Fibroblast of pulmonary artery (primary cell): ENCODE measurements around the gene PROB1.

Experiments
- DNase-seq: peaks from one replicate; pipeline ENCODE4 v3.0.0-alpha.2; 2010; ENCODE audit warnings: low read depth
- H3K4me3 ChIP-seq: replicated peaks from 2 replicates; pipeline ENCODE4 v1.5.1; 2011; ENCODE audit warnings: low read depth, mild to moderate bottlenecking, control low read depth, low read length, moderate library complexity
- TF ChIP-seq, protein P1 (sequence below): IDR thresholded peaks from 2 replicates; pipeline ENCODE4 v1.5.1; 2011; ENCODE audit warnings: mild to moderate bottlenecking, control low read depth, low read length, inconsistent platforms; ENCODE audit errors: missing control alignments

The PROB1 gene

DNA sequence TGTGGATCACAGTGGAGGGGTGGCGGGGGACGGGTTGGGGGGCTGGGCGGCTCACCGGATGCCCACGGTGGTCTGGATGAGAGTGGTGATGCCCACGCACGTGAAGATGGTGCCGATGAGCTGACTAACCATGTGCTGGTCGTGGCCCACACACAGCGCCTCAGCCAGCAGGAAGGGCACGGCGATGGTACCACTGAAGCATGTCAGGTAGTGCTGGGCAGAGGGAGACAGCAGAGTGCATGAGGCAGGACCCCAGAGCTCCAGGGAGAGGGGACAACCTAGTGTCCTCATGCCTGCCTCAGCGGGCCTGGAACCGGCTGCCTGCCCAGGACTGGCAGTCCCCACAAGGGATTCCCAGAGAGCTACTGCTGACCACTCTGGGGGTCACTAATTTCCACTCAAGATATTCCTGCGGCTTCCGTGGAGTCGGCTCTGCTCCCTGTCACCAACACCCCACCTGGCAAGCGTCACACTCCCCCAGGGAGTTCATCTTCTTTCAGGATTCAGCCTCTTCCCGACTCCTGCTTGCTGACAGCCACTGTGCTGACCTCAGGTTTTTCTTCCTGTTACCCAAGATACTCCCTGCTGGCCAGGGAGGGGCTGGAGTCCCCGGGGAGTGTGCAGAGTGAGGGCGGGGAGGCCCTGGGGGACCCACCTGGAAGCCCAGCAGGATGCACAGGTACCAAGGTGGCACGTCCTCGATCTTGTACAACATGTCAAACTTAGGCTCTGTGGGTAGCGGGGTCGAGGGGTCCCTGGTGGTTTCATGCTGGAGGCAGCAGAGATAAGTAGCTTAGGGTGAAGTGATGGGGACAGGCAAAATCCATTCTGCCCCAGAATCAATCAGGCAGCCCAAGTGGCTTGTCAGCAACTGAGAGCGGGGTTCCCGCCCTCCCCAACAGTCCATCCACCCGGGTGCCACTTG, 12.8 kb downstream of the PROB1 start:
- no peak overlapping the region for H3K4me3 ChIP-seq
- TF ChIP-seq, protein P1, sequence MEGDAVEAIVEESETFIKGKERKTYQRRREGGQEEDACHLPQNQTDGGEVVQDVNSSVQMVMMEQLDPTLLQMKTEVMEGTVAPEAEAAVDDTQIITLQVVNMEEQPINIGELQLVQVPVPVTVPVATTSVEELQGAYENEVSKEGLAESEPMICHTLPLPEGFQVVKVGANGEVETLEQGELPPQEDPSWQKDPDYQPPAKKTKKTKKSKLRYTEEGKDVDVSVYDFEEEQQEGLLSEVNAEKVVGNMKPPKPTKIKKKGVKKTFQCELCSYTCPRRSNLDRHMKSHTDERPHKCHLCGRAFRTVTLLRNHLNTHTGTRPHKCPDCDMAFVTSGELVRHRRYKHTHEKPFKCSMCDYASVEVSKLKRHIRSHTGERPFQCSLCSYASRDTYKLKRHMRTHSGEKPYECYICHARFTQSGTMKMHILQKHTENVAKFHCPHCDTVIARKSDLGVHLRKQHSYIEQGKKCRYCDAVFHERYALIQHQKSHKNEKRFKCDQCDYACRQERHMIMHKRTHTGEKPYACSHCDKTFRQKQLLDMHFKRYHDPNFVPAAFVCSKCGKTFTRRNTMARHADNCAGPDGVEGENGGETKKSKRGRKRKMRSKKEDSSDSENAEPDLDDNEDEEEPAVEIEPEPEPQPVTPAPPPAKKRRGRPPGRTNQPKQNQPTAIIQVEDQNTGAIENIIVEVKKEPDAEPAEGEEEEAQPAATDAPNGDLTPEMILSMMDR, result no peak
- no peak for DNase-seq

GRCh38 chr5:139379626-139380449, 15.1 kb downstream of the PROB1 start:
- TF ChIP-seq, protein P1, result no peak
- H3K4me3 ChIP-seq, result no peak overlapping the region
- no peak for DNase-seq

GRCh38 chr5:139378941-139379361, 16.0 kb downstream of the PROB1 start:
- TF ChIP-seq, protein P1, result no peak
- no peak for DNase-seq
- no peak overlapping the region for H3K4me3 ChIP-seq

DNA sequence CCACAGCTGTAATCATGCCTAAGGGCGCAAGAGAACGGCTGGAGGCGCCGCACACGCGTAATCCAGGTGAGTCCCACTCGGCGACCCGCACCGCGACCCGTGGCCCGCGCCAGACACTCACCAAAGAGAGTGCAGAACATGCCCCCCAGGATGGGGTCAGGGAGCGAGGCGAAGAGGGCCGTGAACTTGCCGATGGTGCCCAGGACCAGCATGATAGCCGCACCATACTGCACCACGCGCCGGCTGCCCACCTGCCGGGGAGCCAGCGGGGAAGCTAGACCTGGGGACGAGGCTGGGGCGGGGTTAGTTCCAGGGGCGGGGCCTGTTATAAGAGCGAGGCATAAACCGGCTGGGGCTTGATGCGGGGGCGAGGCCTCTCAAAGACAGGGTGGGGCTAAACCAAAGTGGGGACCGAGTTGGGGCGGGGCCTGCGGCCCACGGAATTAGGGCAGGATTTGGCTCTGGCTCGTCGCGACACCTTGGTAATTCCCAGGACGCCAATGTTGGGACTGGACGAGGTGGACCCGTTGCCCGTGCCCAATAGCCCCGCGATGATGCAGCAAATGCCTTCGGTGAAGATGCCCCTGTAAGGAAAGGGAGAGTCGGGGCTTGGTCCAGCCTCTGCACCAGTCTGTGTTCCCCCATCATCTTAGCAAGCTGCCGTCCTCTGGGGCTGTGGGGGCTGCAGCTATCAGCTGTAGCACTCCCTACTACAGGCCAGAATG, 16.6 kb downstream of the PROB1 start:
- DNase-seq, result no peak
- H3K4me3 ChIP-seq, result no peak overlapping the region
- TF ChIP-seq, protein P1, result no peak

GRCh38 chr5:139377226-139377625, 17.7 kb downstream of the PROB1 start:
- no peak overlapping the region for H3K4me3 ChIP-seq
- TF ChIP-seq, protein P1, result no peak
- DNase-seq, result no peak

DNA sequence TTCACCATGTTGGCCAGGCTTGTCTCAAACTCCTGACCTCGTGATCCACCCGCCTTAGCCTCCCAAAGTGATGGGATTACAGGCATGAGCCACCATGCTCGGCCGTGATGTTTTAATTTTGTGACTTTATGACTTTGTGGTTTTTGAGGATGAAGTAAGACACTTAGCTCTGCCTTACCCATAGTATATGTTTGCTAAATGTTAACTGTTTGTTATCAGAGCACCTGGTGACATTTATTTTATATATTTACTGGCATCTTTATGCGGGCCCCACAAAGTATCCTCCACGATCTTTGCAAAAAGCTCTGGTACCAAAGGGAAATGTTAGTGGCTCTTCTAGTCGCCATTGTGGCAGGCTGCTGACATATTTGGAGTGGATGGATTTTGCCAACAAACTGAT, 18.5 kb downstream of the PROB1 start:
- TF ChIP-seq, protein P1, result no peak
- DNase-seq, result no peak
- no peak overlapping the region for H3K4me3 ChIP-seq
